A204.1 (cell line): Measurements from ENCODE around the gene FAM53B.
"Not testable (repeated sequence)": the region's sequence is repeated elsewhere in the genome, so short reads cannot be mapped to it uniquely, and the experiment has no call there.

Source experiments
- FAIRE-seq: peaks from 2 replicates; lab custom pipeline; 2012; peaks lifted over from hg19 to GRCh38; lab: Jason Lieb, UNC

Gene FAM53B

DNA sequence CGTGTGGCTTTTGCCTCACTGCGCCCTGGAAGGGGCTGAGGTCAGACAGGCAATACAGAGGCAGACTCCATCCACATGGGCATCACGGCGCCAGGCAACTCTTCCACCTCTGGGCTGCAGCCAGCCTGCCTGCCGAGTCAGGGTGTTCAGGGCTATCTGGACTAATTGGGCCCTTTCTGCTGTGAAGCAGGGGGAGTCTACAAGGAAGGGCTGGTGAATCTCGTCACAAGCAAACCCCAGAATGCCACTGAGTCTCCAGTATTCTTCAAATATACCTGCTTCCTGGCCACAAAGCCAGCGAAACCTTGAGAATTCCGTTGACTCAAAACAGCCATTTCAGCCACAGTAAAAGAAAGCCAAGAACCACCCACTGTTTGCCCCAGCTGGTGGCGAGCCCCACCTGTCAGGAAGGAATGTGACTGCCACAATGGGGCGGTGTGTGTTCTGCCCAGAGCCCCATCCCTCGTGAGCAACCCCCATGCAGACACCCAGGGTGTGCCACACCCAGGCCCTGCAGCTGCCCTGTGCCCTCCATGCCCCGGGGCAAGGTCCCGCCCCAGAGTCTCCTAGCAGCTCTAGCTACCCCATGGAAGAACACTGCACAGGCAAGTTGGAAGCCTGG lies 117.3 kb downstream of the FAM53B start:
- FAIRE-seq = no peak

DNA sequence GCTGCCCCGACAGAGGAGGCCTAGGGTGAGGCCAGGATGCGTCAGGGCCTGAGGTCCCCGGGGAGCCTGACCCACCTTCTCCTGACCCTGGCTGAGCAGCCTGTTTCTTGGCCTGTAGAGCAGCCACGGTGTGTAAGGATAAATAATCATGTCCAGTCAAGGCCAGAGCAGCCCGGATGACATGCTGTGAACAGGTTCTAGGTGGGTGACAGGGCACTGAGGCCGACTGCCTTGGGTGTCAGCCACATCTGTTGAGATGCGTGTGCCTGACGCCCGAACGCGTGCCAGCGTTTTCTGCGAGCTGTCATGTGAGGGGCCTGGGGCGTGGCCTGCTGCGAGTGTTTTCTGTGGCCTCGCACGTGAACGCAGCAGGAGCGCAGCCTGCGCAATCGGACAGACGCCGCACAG lies 118.3 kb downstream of the FAM53B start:
- no peak for FAIRE-seq

DNA sequence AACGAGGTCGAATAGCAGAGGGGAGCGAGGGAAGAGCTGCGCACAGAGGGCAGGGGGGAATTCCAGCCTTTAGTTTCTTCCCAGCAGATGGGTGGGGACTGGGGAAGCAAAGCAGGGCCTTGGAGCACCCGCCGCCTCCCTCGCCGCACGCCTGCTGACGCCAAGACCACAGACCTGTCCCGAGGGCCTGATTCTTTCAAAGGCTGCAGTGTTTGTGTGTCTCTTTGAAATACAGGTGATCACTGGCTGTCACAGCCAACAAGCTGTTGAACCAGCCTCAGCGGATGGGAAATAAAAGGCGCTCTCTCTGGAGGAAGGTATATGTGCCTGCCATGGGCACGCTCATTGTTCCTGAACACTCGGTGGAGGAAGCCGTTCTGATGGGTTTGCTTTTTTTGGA lies 119.3 kb downstream of the FAM53B start:
- FAIRE-seq = no peak

DNA sequence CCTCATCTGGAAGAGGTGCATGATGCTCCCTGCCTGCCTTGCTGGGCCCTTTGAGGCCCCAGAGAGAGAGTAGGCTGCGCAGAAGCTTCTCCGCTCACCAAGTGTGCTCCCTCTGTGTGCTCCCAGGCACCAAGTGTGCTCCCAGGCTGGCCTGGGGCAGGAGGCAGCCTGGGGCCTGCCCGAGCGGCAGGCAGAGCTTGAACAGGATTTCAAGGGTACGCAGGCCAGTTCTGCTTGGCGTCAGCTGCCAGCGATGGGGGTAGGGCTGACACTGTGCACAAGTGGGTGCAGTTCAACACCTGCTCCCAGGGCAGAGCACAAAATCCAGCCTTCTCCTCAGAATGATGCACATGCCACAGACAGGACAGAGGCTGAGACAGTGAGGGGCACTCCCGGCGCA lies 119.7 kb downstream of the FAM53B start:
- FAIRE-seq = no peak

DNA sequence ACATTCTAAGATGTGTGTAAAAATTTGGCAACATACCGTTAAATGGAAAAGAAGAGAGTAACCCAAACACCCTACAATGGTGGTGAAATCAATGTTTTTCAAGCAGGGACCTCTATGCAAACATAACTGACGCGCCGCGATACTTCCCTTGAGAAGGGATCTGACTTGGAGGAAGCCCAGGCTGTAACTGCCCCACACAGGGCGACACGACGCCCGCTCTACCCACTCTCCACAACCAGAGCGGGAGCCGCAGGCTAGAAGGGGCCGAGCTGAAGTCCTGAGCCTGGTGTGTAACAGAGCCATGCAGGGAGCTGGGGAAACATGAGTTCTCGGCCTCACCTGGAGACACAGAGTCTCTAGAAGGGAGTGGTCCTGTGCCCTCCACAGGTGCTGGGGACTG lies 120.2 kb downstream of the FAM53B start:
- no peak for FAIRE-seq

DNA sequence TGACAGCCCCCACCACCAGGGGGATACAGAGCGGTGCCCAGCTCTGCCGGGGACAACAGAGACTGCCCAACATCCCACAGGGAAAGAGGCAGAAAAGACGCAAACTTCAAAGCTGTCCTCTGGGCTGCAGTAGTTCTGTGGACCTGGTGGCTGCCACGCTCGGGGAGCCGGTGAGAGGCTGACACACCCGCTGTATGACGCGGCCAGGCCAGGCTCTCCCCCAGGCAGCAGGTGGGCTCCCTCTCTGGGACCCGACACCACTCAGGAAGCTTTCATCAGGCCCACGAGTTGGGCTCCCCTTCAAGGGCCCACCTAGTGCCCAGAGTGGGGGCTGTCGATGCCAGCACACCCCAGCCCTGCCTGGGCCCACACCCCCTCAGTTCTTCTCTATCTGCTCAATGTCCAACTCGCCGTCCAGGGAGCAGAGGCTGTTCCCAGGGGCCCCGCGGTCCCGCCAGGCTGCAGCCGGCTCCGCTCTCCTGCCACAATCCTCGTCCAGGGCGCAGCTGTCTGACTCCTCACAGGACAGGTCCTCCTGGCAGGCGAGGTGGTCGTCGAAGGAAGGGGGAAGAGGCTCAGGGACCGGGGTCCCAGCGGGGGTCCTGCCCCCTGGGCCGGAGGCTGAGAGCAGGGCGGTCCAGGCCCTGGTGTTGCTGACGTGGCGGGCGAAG lies 121.2 kb downstream of the FAM53B start:
- FAIRE-seq = no peak

DNA sequence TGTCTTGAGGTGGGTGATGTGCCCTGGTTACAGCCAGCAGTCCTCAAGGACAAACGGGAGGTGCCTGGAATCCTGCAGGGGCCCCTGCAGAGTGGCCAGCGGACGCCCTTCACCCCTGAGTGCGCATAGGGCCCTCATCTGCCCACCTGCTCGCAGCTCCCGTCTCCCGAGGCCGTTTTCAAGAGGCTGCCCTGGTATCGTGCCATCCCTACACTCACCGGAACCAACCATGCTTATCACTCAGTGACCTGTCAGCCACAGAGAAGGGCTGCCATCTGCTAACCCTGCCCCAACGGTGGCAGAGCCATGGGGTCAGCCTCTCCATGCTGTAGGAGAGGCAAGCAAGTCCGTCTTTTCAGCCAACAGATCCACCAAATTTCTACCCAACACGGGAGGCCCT lies 122.0 kb downstream of the FAM53B start:
- FAIRE-seq = no peak

DNA sequence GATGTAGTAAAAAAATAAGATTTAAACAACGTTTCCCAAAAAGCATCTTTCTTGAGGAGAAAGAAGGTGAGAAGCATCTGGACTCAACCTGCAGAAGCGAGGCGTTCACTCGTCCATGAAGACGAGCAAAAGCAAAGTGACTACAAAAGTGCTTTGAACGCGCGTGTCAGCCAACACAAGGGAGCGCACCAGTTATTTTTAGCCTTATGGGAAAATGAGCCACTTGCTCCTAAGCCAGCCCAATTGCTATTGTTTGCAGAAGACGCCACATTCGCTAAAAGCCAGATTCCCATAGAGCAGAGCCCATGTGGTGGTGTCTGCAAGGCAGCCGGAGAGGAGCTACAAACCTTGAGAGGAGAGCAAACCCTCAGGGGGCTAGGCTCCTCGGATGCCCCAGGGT lies 122.5 kb downstream of the FAM53B start:
- FAIRE-seq = no peak

DNA sequence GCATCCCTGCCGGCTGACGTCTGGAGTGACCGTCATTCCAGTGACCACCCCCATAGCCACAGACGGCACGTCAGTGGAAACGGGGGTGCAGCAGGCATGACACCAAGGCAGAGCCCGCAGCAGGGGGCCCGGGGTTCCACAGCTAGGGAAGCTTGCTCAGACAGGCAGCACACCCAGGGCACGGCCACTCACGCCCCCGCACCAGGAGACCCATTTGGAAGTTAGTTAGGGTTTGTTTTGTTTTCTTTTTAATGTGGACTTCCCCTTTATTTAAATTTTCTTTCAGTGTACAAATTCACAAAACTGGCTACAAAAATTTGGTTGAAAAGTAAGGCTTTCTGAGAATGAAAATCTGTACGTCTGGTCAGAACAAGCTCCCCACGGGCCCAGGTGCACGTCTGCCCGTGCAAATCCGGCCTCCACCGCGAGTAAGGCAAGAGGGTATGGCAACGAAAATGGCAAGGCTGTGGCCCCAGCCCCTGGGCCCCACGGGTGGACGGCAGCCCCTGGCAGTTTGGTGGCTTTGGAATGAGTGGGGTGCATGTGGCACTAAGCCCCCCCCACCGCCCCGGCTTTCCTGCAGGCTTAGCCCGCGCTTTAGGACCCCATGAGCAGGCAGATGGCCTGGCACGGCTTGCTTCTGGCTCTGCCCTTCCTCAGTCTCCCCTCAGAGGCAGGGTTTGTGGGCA lies 124.2 kb downstream of the FAM53B start:
- FAIRE-seq = no peak

DNA sequence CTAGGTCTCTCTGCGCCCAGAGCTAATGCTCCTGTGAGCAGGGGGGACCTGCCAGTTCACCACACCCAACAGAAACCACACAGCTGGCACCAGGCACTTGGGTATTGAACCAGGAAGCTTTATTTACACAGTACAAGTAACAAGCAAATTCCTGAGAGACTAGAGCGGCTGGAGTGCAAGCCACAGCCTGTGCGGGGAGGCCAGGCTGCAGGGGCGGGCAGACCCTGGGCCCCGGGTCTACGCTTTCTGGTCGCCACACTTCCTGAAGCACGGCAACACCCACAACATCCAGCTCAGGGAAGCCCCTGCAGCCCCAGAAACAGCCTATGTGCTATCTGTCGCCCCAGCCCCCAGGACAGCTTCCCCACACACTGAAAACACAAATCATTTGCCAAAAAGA lies 125.0 kb downstream of the FAM53B start:
- no peak for FAIRE-seq

DNA sequence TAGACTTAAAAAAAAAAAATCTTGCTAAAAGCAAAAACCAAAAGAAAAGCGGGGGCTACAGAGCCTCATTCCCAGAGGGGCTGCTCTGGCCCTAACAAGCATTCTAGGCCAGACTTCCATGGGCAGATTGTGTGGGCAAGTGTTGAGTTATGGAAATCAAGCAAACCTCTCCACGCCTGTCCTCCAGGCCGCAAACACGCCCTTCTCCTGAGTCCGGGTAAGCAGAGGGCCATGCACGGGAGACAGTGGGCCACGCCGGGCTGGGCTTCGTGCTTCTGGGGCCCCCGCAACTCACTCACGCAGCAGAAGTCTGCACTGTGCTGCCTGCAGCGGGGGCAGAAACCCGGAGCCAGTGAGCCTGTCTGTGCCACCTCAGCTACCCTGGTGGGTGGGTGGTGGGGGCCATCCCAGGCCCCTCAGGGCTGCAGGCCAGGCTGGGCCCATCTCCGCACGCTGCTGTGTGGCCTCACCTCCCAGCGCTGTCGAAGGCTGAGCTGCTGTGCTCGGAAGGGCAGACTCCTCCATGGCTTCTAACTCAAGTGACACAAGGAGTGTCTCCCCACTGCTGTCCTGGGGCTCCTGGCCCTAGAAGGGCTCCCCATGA lies 125.6 kb downstream of the FAM53B start:
- no peak for FAIRE-seq

DNA sequence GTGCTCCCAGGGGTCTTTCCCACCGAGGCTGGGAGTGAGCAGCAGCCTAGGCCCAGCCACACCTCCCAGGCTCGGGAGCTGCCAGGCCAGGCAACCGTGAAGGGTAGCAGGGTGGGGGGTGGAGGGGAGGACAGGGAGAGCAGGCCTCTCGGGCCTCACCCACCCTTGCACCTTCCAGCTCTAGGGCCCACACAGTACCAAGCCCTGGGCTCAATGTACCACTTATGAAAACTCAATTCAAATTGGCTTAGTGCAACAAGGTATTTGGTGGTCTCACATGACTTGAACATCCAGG lies 127.4 kb downstream of the FAM53B start:
- no peak for FAIRE-seq

DNA sequence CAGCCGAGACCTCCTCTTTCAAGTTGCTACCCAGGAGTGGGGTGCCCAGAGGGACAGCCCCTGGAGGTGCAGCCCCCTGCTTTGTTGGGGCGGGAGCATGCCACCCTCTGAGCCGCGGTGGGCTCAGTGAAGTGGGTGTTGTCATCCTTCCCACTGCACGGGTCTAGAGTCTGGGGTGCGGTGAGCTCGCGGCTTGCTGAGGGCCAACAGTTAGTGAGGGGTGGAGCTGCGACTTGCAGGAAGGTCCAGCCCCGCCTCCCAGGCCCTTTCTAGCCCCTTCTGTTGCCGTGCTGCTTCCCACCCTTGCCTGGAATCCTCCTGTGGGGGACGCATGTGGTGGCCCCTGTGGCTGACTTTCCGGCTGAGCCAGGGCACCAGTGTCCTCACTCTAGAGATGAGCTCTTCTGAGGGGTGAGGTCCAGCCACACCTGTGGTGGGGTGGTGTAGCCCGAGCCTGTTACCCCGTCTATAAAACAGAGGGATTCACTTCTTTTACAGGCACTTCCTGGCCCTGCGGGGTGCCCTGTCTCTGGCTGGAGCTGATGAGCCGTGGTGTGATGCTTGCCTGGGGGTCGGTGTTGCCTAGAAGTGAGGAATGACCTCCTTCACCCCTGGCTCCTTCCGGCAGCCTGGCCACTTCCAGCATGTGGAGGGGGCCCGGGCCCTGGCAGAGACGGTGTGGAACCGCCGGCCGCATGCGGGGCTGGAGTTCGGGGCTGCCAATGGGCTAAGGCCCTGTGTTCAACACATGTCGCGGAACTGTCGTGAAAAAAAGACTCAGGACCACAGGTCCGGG lies 127.9 kb downstream of the FAM53B start:
- no peak for FAIRE-seq

DNA sequence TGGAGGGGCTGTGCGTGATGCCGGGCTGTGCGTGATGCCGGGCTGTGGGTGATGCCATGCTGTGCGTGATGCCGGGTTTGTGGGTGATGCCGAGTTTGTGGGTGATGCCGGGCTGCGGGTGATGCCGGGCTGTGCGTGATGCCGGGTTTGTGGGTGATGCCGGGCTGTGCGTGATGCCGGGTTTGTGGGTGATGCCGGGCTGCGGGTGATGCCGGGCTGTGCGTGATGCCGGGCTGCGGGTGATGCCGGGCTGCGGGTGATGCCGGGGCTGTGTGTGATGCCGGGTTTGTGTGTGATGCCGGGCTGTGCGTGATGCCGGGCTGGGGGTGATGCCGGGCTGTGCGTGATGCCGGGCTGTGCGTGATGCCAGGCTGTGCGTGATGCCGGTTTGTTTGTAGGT lies 128.9 kb downstream of the FAM53B start:
- FAIRE-seq = no peak

DNA sequence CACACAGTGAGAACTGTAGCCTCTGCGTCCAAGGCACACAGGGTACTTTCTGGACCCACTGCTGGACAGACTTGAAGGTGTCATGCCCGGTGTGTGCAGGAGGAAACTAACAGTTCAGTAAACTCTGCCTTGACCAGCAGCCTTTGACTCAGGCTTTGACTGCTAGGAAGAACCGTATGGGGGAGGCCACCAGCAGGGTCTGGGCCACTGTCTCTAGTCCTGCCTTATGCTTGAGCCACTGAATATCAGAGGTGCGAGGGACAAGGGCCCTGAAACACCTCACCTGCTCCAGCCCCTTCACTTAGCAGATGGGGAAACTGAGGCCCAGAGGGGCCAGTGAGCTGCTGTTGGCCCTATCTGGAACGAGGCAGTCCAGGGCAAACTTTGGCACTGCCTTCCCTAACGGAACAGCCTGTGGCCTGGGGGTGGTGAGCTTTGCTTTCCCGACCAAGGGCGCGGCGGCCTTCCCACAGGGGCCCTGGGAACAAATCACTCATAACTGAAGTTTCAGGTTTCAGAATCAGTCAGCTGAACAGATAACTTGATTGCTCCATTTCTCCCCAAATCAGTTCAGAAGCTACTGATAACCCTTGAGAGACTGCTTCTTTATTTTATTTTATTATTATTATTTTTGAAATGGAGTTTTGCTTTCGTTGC lies 130.0 kb downstream of the FAM53B start:
- no peak for FAIRE-seq

DNA sequence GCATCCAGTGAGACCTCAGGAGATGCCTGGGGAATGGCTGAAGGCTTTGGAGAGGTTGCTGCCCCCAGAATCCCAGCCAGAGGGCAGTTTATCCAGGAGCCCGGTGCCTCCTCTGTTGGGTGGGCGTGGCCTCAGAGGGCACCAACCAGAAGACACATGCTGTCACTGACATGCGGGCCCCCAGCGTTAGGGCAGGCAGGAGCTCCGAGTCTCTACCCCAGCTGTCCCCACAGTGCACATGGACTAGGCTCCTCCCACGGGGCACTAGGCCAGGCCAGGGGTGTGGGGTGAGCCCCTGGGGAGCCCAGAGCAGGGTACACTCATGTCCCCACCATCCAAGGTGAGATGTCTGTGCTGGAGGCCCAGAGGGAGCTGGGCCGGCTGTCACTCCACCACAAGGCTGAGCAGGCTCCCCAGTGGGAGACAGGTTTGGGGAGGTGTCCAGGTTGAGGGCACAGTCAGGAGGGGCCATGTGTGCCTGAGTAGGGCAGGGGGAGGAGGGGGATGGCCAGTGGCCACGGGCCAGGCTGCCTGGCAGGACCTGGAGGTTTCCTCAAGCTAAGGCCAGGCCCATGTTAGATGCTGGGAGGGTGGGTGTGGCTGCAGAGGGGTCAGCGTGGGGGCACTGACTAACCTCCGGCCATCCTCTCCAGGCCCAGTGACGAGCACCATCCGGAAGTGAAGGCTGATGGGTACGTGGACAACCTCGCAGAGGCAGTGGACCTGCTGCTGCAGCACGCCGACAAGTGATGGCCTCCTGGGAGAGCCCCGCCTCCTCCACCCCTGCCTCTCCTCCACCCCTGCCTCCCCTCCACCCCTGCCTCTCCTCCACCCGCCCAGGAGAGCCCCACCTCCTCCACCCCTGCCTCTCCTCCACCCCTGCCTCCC lies 131.3 kb downstream of the FAM53B start:
- no peak for FAIRE-seq

DNA sequence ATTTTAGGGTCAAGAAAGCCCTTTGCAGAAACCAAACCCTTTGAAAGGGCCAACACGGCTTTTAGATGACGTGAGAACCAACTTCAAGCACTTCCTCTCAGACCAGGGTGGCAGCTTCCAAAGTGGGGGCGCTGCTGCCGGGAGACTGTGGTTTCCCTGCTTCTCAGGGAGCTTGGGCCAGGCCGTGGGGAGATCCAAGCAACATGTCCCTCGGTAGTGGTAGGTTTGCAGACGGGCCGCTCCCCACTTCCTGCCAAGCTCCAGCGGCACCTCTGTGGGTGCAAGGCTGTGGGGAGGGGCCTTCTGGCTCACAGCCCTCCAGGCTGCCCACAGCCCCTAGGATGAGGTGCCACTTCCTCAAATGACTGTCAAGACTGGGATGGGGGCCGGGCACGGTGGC lies 132.4 kb downstream of the FAM53B start:
- no peak for FAIRE-seq

DNA sequence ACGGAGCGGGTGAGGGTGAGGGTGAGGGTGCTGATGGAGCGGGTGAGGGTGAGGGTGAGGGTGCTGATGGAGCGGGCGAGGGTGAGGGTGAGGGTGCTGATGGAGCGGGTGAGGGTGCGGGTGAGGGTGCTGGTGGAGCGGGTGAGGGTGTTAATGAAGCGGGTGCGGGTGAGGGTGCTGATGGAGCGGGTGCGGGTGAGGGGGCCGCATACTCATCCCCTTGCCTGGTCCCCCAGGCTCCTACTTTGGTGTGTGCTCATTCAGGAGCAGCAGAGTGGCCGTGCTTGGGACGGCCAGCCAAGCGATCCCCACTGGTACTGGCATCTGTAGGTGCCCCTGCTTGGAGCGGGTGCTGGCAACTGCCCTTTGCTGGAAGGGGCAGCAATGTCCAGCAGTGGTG lies 133.3 kb downstream of the FAM53B start:
- FAIRE-seq = not testable (repeated sequence)

DNA sequence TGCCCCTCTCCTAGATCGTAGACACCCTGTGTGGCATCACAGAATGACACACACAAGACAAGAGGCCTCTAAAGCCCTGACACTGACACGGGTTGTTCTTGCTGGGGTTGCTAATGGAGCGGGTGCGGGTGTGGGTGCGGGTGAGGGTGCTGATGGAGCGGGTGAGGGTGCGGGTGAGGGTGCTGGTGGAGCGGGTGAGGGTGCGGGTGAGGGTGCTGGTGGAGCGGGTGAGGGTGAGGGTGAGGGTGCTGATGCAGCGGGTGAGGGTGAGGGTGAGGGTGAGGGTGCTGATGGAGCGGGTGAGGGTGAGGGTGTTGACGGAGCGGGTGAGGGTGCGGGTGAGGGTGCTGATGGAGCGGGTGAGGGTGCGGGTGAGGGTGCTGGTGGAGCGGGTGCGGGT lies 134.0 kb downstream of the FAM53B start:
- not testable (repeated sequence) for FAIRE-seq

DNA sequence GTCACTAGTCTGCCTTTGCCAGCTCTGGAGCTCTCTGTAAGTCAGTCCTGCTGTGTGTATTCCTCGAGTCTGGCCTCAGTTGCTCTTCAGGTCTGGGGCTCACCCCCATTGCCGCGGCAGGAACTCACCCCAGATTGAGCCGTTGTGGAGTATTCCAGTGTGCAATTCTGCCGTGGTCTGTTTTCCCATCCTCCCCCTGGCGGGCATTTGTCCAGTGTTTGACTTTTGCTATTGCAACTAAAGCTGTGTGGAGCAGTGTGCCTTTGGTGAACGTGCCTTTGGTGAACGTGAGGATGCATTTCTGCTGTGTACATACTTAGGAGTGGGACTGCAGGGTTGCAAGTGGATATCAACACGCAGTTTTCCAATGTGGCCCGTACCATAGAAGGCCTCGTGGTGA lies 134.5 kb downstream of the FAM53B start:
- no peak for FAIRE-seq

DNA sequence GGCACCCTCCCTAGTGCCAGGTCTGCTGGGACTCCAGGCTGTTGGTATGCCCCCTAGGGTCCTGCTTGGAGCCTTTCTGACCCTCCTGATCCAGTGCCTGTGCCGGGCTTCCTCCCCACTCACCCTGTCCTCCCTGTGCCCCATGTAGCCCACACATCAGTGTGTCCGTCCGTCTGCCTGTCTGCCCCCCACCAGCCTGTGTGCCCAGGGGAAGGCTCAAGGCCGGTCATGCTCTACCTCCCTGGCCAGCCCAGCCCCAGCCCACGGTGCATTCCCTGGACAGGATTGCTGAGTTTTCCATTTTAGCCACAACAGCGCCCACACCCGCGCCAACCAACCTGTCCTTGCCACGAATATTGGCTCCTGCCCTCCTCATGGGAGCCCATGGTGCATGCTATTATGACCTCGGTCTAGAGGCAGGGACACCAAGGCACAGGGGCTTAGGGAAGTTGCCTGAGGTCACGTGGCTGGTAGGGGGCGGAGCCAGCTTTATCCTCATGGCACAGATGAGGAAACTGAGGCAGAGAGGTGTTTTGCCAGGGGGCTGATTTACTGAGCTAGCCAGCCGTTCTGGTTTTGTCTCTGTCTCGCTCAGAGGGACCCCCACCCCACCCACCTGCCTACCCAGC lies 136.0 kb downstream of the FAM53B start:
- no peak for FAIRE-seq
